ENCODE measurements around the gene GPBP1L1.
"Not testable (repeated sequence)": the region's sequence is repeated elsewhere in the genome, so short reads cannot be mapped to it uniquely, and the experiment has no call there.

Gene GPBP1L1

GRCh38 chr1:45635211-45635610 lies 51.1 kb downstream of the GPBP1L1 start:
- DNase-seq (ENCODE audit: low spot score), result no peak

DNA sequence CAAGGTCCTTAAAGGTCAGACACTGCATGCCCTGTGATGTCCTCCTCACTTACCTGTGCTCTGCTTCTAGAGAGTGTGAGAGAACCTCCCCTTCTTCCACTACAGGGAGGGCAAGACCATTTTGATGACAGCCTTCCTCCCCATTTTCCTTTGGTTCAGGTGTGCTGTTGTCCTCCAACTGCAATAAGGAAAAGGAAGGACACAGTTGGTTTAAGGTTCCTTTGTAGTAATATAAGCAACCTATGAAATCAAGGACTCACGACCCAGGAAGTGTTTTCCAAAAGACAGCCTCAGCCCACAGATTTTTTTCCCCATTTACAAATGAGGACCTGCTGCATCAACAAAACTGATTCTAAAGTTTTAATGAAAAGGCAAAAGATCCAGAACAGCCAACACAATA lies 55.9 kb downstream of the GPBP1L1 start:
- no peak for DNase-seq (ENCODE audit: low spot score)

GRCh38 chr1:45629035-45629434 lies 57.3 kb downstream of the GPBP1L1 start:
- no peak for DNase-seq (ENCODE audit: low spot score)

DNA sequence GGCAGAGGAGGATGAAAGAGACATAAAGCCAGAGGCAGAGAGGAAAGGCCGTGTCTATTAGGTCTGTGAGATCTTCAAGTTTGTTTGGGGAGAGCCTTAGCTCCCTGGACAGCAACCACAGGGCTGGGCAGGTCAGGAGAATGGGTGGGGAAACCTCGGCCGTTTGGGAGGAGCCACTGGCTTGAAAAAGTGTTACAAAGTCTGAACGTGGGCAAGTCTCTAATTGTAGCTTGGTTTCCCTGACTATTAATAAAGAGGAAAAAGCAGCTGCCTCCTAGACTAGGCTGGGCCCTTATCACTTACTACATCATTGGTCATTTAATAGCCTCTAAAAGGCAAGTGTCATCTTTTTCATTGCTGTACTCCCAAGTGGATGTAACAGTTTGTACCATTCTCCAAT lies 62.4 kb downstream of the GPBP1L1 start, which contains the start of gene CCDC17:
CCDC17 (minus strand) TSS at position 83 of the 400 bp plus-strand sequence. CDS start 145 bp downstream, outside the sequence.
- DNase-seq (ENCODE audit: low spot score), result no peak

GRCh38 chr1:45622524-45623394 lies 63.6 kb downstream of the GPBP1L1 start:
- no peak for DNase-seq (ENCODE audit: low spot score)

- DNase-seq (ENCODE audit: low spot score), result no peak
Measured at GRCh38 chr1:45621895-45622523, 64.3 kb downstream of the GPBP1L1 start.

DNA sequence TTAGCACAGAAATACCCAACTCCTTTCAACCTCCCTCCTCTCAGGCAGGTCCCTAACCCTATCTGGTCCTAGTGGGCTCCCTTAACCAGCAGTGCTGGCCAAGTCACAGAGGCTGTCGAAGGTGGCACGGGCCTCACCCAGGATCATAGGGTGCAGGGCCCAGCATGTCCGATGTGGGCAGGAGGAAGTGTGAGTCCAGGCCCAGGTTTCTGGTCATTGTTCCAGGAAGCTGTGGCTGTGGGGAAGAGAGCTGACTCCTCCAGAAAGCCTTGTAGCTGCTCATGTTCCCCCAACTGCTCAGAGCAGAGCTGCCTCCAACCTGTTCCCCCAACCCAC lies 64.9 kb downstream of the GPBP1L1 start:
- no peak for DNase-seq (ENCODE audit: low spot score)

DNA sequence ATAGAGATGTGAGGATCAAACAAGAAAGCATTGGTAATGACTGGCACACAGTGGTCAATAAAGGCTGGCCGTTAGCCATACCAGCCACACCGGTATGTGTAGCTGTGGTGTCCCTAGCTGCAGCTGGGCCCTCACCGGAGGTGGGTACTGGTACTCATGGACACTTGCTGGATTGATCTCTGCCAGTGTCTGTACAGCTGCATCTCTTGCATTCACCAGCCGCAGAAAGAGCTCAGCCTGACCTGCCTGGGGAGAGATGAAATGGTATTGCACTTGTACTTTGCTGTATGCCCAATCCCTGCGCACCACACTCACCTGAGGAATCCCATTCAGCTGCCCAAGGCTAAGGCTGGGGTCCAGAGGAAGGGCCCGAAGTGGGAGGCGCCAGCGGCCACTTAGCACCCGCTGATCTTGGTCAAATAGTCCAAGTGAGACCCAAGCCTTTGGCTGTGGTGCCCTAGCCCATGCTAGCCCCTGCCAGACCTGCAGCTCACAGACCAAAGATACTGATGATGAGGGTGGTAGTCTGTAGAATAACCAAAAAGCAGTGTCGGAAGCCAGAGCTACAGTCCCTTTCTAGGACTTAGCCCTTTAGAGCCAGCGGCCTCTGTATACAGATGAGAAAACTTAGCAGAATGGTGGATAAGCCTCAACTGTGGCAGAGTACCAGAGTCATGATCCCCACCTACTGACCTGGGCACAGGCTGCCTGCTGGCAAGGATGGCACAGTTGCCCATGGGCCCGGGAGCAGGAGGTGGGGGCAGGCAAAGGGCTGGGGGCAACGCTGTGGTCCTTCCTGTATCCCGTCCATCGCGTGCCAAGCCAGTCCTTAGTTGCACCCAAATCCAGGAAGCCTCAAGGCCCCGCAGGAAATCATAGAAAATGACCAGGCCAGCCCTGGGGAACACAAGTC lies 65.5 kb downstream of the GPBP1L1 start:
- no peak for DNase-seq (ENCODE audit: low spot score)

GRCh38 chr1:45619149-45619921 lies 67.0 kb downstream of the GPBP1L1 start:
- DNase-seq (ENCODE audit: low spot score), result no peak

DNA sequence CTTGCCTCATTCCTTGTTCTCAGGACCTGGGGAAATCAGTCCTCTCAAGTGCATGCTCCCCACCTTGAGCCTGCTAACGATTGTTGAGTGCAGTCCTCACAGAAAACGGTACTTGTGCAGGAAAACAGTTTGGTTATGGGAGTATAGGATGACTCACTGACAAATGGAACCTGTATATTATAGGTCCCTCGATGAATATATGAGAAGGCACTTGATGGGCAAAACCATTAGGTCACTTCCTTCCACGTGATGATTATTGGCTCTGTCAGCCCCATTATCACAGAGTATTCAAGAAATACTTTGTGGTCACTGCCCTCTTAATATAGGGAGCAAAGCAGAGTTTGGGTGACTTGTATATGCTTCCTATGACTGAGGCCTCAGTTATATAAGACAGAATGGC lies 68.7 kb downstream of the GPBP1L1 start:
- no peak for DNase-seq (ENCODE audit: low spot score)

GRCh38 chr1:45615885-45616284 lies 70.4 kb downstream of the GPBP1L1 start:
- no peak for DNase-seq (ENCODE audit: low spot score)

GRCh38 chr1:45612941-45613579 lies 73.3 kb downstream of the GPBP1L1 start:
- no peak for DNase-seq (ENCODE audit: low spot score)

DNA sequence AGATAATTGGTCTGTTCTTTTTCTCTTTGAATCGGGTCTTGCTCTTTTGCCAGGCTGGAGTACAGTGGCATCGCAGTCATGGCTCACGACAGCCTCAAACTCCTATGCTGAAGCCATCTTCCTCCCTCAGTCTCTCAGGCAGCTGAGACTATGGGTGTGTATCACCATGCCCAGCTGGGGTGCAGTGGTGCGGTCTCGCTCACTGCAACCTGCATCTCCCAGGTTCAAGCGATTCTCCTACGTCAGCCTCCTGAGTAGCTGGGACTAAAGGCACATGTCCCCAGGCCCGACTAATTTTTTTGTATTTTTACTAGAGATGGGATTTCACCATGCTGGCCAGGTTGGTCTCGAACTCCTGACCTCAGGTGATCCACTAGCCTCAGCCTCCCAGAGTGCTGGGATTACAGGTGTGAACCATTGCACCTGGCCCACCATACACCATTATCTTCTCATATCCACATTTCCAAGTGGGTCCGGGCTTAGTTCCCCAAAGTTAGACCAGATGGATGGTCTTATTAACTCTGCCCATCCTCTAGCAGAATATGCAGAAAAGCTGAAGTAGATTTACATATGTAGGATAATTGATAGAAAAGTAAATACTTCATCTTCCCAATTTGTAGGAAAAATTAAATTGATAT lies 75.6 kb downstream of the GPBP1L1 start:
- no peak for DNase-seq (ENCODE audit: low spot score)

DNA sequence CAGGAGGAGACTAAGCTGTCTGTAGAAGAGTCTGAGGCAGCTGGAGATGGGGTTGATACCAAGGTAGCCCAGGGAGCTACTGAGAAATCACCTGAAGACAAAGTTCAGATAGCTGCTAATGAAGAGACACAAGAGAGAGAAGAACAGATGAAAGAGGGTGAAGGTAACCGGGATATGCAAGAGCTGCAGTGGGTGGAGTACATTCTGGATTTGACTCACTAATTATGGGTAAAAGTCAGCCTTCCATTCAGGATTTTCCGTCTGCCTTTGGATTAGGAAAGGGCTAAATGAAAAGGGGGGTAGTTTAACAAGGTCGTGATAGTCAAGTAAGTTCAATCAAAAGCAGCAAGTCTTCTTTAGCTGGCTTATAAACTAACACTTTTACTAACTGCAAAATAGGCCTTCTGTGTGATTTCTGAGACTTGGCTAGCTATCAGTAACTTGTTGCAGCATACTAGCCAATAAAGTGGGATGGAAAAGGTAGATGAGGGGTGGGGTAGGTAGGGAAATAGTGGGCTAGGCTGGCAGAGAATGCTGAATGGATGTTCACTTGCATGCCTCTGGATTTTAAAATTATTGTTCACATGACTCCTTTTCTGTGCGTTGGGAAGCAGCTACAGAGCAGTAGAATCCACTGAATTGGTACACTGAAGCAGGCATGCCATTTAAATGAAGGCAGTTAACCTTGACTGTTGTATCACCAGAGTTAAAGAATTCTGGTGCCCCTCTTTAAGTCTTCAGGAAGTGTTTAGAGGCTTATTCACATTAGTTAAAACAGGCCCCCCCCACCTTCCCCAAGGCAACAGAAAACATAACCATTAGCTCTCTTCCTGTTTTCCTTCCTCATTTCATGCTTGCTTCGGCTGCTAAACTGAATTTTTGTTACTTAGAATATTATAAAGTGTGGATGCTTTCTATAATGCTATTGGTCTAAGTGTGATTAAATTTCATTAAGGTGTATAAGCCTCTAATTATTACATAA lies 77.9 kb downstream of the GPBP1L1 start:
- DNase-seq (ENCODE audit: low spot score), result no peak

- no peak for DNase-seq (ENCODE audit: low spot score)
Measured at GRCh38 chr1:45607404-45608074, 78.8 kb downstream of the GPBP1L1 start.

GRCh38 chr1:45604239-45604638 lies 82.1 kb downstream of the GPBP1L1 start:
- no peak for DNase-seq (ENCODE audit: low spot score)

DNA sequence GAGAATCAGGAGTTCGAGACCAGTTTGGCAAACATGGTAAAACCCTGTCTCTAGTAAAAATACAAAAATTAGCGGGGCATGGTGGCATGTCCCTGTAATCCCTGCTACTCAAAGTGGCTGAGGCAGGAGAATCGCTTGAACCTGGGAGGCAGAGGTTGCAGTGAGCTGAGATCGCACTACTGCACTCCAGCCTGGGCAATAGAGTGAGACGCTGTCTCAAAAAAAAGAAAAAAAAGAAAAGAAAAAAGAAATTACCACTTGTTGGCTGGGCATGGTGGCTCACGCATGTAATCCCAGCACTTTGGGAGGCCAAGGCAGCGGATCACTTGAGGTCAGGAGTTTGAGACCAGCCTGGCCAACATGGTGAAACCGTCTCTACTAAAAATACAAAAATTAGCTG lies 89.6 kb downstream of the GPBP1L1 start:
- not testable (repeated sequence) for DNase-seq (ENCODE audit: low spot score)

- no peak for DNase-seq (ENCODE audit: low spot score)
Measured at GRCh38 chr1:45594412-45594811, 91.9 kb downstream of the GPBP1L1 start.

DNA sequence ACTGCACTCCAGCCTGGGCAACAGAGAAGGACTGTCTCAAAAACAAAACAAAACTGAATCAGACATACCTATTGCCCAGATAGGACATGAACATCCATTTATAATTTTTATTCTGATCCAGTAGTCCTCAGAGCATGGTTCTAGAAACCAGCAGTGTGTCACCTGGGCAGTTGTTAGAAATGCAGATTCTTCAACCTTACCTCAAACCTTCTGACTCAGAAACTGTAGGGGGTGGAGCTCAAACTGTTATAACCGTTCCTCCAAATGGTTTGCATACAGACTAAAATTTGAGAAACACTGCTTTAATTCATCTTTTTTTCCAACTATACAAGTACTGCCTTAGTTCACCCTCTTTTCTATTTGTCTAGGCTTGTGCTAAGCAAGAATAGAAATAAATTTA lies 96.5 kb downstream of the GPBP1L1 start:
- DNase-seq (ENCODE audit: low spot score), result no peak

Data from CD4-positive, alpha-beta T cell treated with Interleukin-15 for 4 hours (primary cell).